ENCODE results near the gene DLL4. TPM values are rescaled to one million over a fixed set of nuclear protein-coding genes. Genes with fewer than 3 reads are reported as not detected.

Gene DLL4
- total RNA-seq, 1 donor from 2014 or later: not detected

DNA sequence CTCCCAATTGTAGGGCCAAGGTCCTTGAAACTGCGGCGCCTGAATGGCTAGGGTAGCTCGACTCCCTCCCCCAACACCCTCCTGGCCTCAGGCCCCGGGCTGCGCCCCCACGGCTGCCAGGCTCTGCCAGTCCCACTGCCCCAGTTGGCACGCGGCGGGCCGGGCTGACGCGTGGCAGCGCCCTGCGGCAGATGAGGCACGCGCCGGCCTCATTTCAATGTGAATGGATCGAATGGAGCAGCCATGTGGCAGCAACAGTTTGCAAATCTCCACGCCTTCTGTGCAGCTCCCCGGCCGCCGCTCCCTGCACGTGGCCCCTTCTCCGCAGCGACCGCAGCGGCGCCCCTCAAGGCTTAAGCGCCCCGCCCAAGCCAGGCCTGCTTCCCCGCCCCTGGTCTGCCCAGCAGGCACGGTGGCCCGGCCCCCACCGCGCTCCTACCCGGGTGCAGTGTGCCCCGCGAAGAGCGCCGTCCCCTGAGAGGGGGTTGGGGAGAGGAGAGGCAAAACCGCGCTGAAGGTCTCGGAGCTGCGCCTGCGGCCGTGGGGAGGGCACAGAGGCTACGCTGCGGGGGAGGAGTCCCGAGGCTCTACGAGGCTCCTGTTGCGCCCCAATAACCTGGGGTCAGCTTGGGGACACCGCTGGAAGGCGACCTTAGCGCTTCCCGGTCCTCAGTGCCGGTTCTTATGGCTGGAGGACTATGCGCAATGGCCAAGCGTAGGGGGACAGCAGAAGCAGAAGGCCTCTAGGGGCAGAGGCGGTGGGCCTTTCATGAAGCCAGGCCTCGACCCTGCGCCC lies 3.1 kb upstream of the DLL4 start:
- intact Hi-C loops (cut with micrococcal nuclease): no loop called here

DNA sequence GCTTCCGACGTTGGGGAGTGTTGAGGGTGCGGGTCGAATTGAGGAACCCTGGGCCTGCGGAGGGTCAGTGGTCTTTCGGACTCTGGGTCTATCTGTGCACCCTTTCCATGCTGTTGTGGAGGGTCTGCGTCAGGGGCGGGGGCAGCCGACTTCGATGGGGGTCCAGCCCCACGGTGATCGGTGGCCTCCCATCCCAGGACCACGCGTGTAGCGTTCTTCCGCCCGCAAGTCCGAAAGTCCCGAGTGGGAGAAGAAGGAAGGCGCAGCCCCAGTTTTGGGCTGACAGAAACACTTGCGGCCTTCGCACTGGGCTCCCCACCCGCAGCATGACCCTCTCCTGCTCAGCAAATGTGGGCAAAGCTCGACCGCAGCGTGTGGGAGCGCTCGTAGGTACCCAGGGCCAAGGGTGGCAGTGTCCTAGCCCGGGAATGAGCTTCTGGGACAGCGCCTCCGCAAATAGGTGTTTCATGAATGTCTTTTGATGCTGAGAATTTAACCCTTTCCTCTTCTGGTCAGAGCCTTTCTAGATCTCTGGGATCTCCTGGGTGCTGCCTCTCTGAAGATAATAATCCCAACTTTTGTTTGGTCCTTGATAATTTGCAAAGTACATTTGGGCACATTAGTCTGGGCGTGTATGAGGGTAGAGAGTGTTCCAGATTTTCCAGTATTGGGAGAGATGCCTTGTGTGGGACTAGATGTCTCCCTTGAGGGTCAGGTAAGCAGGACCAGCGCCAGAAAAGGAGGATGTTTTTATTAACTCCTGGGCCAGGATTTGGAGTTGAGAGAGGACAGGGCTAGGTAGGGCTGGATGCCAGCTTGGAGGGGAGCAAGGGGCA lies 2.3 kb upstream of the DLL4 start:
- intact Hi-C loops (cut with micrococcal nuclease): no loop called here

DNA sequence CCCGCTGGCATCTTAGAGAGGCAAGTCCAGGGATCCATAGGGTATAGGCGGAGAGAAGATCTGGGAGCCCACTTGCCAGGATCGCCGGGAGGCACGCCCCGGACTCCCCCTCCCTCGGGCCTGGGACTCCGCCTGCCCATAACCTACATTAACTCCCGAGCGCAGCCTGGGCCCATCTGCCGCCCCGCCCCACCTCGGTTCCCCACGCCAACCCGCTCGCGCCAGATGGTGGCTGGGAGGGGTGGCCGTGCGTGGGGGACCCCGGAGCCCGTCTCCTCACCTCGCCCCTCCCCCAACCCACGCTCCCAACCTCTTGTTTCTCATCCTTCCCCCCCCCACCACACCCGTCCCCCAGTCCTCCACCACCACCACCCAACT lies 1.7 kb upstream of the DLL4 start:
- intact Hi-C loops (cut with micrococcal nuclease): no loop called here

DNA sequence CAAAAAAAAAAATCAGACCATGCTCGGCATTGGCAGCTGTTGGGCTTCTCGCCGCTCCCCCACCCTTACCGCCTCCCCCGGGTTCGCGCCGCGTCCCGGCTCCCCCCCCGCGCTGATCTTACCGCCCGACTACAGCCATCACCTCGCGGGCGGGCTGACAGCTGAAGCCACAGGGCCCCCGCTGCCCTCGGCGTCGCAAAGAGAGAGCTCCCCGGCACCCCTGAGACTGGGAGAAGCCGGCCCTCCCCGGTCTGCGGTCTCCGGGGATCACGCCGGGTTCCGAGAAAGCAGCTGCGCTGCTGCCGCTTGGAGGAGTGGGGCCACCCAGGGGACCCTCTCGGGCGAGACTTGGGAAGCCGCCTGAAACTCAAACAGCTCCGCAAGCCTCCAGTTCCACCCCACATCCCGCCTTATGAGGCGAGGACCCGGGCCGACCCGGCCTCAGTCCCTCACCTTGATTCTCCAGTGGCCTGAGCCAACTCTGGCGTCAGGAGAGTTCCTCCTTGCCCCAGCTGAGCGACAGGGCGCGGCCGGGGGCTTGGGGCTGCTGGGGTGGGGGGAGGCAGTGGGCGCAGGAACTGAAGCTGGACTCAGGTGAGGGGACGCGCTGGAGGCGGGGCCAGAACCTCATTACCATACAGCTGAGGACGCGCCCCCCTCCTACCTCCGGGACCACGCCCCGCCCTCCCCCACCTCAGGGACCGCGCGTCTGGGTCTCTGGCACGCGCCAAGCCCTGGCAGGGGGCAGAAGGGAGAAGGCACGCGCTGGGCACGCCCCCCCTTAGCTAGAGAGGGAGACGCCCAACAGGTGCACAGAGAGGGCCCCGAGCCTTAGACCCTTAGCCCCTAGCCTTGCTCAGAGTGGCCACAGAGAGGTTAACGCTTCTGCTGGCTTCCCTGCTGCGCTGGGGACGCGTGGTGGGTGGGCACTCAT lies 1.0 kb upstream of the DLL4 start:
- intact Hi-C loops (cut with micrococcal nuclease): no loop called here

GRCh38 chr15:40929660-40930429 lies 705 bp downstream of the DLL4 start:
- intact Hi-C loops (cut with micrococcal nuclease): no loop called here

DNA sequence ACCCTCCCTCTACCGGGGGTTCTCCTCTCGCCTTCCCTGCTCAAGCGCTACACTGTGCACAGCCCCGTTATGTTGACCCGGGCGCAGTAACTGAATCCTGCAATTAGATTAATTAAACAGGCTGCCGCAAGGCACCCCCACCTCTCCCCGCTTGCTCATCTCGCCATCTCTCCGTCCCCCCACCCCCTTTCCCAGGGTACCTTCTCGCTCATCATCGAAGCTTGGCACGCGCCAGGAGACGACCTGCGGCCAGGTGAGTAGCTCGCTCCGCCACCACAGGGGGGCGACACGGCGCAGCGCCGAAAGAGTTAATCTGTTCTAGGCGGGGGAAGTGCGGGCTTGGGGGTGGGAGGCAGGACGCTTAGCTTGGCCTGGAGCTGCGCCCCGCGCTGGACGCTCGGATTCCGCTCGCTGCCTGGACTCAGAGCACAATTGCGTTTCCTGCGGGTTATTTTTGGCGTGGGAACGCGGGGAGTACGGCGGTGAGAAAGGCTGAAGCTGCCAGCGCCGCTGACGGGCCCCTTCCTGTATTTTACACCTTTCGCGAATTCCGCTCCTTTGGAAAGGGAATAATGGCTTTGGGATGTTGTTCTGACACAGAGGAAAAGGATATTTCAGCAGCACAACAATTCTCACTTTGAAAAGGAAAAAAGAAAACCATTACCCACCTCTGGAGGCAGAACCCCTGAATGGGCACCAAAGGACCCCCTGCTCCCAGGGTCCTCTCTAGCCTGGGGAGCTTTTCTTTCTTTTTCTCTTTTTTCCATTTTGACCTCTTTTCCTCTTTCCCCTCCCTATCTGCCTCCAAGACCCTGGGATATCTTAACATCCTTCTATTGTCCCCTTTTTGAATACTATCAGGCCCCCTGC lies 1.5 kb downstream of the DLL4 start:
- intact Hi-C loops (cut with micrococcal nuclease): no loop called here

DNA sequence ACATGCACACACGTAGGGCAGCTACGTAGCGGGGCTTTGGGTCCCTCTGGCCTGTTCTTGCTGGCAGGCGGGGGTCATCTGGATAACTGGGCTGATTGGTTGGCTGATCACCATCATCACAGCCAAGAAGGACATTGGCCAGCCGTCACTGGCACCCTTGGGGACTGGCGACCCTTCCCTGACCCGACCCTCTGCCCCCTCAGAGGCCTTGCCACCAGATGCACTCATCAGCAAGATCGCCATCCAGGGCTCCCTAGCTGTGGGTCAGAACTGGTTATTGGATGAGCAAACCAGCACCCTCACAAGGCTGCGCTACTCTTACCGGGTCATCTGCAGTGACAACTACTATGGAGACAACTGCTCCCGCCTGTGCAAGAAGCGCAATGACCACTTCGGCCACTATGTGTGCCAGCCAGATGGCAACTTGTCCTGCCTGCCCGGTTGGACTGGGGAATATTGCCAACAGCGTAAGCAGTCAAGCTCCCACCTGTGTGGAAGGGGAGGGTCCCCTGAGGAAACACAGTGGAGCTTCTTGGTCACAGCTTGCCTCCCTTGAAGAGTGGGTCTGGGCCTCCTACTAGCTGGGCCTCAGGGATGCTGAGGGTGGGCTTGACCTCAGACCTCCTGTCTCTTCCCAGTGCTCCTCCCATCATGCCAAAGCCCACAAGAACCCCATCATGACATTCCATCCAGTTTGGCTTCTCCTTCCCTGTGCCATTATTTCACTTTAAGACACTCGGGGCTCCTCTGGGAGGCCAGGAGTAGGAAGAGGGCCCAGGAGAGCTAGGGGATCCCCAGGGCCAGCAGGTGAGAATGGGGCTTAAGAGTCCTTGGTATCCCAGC lies 2.4 kb downstream of the DLL4 start:
- intact Hi-C loops (cut with micrococcal nuclease): no loop called here

DNA sequence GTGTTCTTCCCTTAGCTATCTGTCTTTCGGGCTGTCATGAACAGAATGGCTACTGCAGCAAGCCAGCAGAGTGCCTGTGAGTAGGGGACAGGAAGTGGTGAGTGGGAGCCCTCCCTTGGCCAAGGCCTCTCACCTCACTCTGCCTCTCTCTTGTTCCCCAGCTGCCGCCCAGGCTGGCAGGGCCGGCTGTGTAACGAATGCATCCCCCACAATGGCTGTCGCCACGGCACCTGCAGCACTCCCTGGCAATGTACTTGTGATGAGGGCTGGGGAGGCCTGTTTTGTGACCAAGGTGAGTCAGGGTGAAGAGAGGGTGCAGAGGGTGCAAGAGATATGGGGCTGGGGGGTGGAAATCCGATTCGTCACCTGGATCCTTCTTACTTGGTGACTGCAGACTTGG lies 3.0 kb downstream of the DLL4 start:
- intact Hi-C loops (cut with micrococcal nuclease): no loop called here

DNA sequence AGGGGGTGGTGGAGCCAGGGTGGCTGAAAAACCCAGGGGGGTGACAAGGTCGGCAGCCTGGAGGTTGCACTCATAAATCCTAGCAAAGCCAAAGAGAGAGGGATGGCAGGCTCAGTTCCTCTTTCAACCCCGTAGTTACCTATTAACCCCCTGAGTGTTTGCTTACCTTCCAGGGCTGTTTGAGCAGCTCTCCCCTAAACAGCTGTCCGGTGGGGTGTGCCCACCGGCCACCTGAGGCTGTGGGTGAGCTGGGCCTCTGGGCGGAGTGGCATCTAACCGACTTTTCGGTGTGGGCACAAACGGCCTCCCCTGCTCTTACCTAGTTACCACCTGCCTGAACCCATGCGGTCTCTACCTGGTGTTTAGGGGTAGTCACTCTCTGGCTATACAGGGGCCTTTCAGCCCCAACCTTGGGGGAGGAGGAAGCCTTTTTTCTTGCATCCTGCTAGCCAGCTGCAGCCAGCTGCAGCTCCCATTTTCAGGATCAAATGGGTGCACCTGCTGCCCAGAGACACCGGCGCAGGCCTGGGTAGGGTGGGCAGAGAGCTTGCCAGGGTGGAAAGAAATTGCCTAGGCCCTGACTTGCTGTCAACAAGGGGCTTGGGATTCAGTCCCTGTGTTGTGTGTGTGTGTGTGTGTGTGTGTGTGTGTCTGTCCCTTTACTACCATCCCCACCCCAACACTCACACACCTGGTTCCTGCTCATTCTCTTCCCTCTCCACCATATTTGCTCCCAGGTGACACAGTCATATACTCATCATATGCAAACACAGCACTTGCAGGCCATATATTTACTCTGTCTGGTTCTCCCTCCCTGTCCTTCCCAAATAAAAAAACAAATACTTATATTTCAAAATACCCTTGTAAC lies 3.7 kb downstream of the DLL4 start:
- intact Hi-C loops (cut with micrococcal nuclease): no loop called here

GRCh38 chr15:40933517-40933902 lies 4.4 kb downstream of the DLL4 start:
- intact Hi-C loops (cut with micrococcal nuclease): no loop called here

- intact Hi-C loops (cut with micrococcal nuclease): no loop called here
These were observed 5.3 kb downstream of the DLL4 start for GRCh38 chr15:40934457-40934856.

GRCh38 chr15:40936234-40936708 lies 7.1 kb downstream of the DLL4 start:
- intact Hi-C loops (cut with micrococcal nuclease): no loop called here

DNA sequence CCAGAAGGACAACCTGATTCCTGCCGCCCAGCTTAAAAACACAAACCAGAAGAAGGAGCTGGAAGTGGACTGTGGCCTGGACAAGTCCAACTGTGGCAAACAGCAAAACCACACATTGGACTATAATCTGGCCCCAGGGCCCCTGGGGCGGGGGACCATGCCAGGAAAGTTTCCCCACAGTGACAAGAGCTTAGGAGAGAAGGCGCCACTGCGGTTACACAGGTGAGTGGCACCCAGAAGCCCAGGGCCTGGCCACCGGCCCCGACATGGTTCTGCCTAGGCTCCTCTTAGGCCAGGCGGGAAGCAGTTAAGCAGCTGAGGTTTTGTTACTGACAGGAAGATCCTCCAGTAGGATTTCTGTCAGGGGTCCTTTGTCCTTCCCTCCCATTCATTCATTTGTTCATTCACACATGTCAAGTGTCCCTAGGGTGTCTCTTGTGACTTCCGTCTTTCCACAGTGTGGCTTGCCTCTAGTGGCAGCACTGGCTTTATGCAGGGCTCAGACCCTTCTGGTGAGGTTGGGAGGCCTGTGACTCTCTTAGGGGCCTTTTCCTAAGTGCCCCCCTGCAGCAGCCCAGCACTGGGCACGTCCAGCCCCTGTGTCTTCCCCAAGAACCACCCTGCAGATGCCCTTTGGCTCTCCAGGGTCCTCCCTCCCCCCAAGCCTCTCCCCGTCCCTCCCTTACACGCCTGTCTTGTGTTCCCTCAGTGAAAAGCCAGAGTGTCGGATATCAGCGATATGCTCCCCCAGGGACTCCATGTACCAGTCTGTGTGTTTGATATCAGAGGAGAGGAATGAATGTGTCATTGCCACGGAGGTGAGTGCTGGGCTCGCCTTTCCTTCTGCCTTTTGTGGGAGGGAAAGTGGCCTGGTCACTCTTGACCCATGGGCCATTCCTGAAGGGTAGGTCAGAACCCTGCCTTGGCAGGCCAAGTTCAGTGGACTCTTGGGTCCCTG lies 7.8 kb downstream of the DLL4 start:
- intact Hi-C loops (cut with micrococcal nuclease): no loop called here

DNA sequence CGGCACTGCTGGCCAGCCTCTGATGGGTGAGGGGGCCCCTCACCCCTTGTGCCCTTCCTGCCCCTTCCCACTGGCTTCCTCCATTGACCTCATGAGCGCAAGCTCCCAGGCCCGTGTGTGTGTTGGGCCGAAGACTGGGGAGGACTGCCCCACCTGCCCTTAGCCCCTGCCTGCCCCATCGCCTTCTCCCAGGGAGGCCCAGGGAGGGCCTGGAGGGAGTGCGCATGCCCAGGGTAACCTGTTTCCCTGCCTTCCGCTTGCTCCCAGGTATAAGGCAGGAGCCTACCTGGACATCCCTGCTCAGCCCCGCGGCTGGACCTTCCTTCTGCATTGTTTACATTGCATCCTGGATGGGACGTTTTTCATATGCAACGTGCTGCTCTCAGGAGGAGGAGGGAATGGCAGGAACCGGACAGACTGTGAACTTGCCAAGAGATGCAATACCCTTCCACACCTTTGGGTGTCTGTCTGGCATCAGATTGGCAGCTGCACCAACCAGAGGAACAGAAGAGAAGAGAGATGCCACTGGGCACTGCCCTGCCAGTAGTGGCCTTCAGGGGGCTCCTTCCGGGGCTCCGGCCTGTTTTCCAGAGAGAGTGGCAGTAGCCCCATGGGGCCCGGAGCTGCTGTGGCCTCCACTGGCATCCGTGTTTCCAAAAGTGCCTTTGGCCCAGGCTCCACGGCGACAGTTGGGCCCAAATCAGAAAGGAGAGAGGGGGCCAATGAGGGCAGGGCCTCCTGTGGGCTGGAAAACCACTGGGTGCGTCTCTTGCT lies 8.8 kb downstream of the DLL4 start:
- intact Hi-C loops (cut with micrococcal nuclease): no loop called here

DNA sequence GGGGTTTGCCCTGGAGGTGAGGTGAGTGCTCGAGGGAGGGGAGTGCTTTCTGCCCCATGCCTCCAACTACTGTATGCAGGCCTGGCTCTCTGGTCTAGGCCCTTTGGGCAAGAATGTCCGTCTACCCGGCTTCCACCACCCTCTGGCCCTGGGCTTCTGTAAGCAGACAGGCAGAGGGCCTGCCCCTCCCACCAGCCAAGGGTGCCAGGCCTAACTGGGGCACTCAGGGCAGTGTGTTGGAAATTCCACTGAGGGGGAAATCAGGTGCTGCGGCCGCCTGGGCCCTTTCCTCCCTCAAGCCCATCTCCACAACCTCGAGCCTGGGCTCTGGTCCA lies 9.4 kb downstream of the DLL4 start:
- intact Hi-C loops (cut with micrococcal nuclease): no loop called here

GRCh38 chr15:40940296-40940801 lies 11.2 kb downstream of the DLL4 start:
- intact Hi-C loops (cut with micrococcal nuclease): loop anchor here (5.0 to 10.0 kb wide), 2 partner anchors 33 to 84 kb away; no protein-coding TSS in a partner anchor
